Breast epithelium (tissue), 3 donors: ENCODE measurements around the gene AHNAK2.

ENCODE experiments used
- POLR2A ChIP-seq: fragments of 450-650 bp; IDR thresholded peaks from one replicate; pipeline ENCODE4 v1.6.1; 2016; ENCODE audit warnings: antibody characterized with exemption, mild to moderate bottlenecking, moderate library complexity
- TF ChIP-seq, protein P1 (sequence below), 3 donors: fragments of 450-650 bp; IDR thresholded peaks; one replicate each; pipeline ENCODE4 v1.5.1; 2016 to 2017; ENCODE audit warnings: antibody characterized with exemption in 3 of 3, mild to moderate bottlenecking in 3 of 3, moderate library complexity in 3 of 3

DNA sequence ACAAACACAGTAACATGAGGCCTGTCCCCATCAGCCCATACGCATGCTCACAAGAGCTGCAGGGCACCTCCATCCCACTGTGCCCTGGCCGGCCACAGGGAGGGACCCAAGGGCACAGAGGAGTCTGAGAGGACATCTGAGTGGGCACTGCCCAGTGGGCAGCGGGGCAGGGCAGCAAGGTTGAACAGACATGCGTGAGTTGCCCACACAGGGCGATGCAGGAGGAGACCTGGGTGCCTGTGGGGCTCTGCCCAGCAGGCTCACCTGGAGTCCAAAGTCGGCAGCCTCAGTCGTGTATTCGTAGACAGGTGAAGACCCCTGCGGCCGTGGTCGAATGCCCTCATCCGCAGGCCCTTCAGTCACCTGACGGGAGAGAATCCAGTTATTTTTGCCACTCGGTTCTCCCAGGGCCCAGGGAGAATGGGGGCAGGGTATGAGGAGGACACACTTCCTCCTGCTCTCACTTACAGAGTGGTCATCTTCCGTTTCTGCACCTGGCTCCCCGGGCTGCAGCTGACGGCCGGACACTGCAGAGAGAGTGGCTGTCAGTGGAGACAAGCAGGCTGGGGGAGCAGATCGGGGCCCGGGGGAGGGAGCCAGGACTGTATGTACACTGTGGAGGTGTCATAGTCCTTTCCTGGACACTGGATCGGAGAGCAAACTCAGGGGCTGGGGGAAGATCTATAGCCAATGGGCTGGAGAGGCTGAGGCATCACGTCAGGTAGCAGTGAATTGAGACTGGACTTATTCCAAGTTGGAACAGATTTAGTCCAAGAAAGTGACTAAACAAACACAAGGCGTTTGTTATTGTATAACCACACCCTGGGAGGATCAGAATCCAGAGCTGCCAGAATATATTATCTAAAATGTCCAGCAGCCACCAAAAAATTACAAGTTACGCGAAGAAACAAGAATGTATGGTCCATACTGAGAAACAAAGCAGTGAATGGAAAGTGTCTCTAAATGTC, 20.7 kb downstream of the AHNAK2 start:
- no peak for TF ChIP-seq POLR2A
- TF ChIP-seq, protein P1, sequence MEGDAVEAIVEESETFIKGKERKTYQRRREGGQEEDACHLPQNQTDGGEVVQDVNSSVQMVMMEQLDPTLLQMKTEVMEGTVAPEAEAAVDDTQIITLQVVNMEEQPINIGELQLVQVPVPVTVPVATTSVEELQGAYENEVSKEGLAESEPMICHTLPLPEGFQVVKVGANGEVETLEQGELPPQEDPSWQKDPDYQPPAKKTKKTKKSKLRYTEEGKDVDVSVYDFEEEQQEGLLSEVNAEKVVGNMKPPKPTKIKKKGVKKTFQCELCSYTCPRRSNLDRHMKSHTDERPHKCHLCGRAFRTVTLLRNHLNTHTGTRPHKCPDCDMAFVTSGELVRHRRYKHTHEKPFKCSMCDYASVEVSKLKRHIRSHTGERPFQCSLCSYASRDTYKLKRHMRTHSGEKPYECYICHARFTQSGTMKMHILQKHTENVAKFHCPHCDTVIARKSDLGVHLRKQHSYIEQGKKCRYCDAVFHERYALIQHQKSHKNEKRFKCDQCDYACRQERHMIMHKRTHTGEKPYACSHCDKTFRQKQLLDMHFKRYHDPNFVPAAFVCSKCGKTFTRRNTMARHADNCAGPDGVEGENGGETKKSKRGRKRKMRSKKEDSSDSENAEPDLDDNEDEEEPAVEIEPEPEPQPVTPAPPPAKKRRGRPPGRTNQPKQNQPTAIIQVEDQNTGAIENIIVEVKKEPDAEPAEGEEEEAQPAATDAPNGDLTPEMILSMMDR (IDR thresholded peaks at IDR 0.05), result no peak
